ENCODE data around the gene MACROD2. TPM values are rescaled to one million over a fixed set of nuclear protein-coding genes. Genes with fewer than 3 reads are reported as not detected.

MACROD2 gene
- total and polyA plus RNA-seq, 11 donors: 0.54 to 5.4 (median 2.4) TPM

- no peak overlapping the region for H3K27ac ChIP-seq
- no peak for DNase-seq
- intact Hi-C loops (cut with DNase I): no loop called here
- no peaks in the 10 kb centered on the region for H3K9me3 ChIP-seq
- H3K27me3 ChIP-seq: no peaks in the 10 kb centered on the region
- 82 to 90% (median 88%) methylated on average over 3 of the region's 3 CpGs for WGBS, 4 donors
- ATAC-seq: no peak
- H3K36me3 ChIP-seq: no peaks in the 10 kb centered on the region
- no peaks in the 10 kb centered on the region for H3K4me1 ChIP-seq
- no peak overlapping the region for H3K4me3 ChIP-seq
- TF ChIP-seq POLR2A (IDR thresholded peaks at IDR 0.05) (no peak), CTCF (IDR thresholded peaks at IDR 0.05) (no peak)
These were observed 69.0 kb downstream of the MACROD2 start for GRCh38 chr20:14064333-14064732.

- WGBS, 4 donors: 89 to 91% (median 90%) methylated on average over 5 of the region's 5 CpGs
These were observed 69.6 kb downstream of the MACROD2 start for GRCh38 chr20:14064921-14065320.

GRCh38 chr20:14065774-14066173 is 70.5 kb downstream of the MACROD2 start:
- Histone ChIP-seq H3K4me1 (no peaks in the 10 kb centered on the region), H3K27ac (no peak overlapping the region), H3K4me3 (no peak overlapping the region), H3K9me3 (no peaks in the 10 kb centered on the region), H3K27me3 (no peaks in the 10 kb centered on the region), H3K36me3 (no peaks in the 10 kb centered on the region)
- DNase-seq (no peak), ATAC-seq (no peak)
- TF ChIP-seq CTCF (IDR thresholded peaks at IDR 0.05) (no peak), POLR2A (IDR thresholded peaks at IDR 0.05) (no peak)
- intact Hi-C loops (cut with DNase I): no loop called here
- WGBS, 4 donors: 82 to 91% (median 87%) methylated on average over 3 of the region's 3 CpGs

More at GRCh38 chr20:14064921-14065320, 69.6 kb downstream of the MACROD2 start:
- no peak for ATAC-seq
- no peaks in the 10 kb centered on the region for H3K4me1 ChIP-seq
- DNase-seq: no peak
- H3K9me3 ChIP-seq: no peaks in the 10 kb centered on the region
- intact Hi-C loops (cut with DNase I): no loop called here
- H3K27me3 ChIP-seq: no peaks in the 10 kb centered on the region
- H3K4me3 ChIP-seq: no peak overlapping the region
- H3K36me3 ChIP-seq: no peaks in the 10 kb centered on the region
- TF ChIP-seq POLR2A (IDR thresholded peaks at IDR 0.05) (no peak), CTCF (IDR thresholded peaks at IDR 0.05) (no peak)
- no peak overlapping the region for H3K27ac ChIP-seq

GRCh38 chr20:14067603-14068002 is 72.3 kb downstream of the MACROD2 start:
- H3K27ac ChIP-seq: no peak overlapping the region
- H3K4me1 ChIP-seq: no peaks in the 10 kb centered on the region
- no peak for TF ChIP-seq CTCF (IDR thresholded peaks at IDR 0.05)
- no peak for TF ChIP-seq POLR2A (IDR thresholded peaks at IDR 0.05)
- DNase-seq (no peak), ATAC-seq (no peak)
- no peaks in the 10 kb centered on the region for H3K27me3 ChIP-seq
- intact Hi-C loops (cut with DNase I): no loop called here
- no peak overlapping the region for H3K4me3 ChIP-seq
- H3K36me3 ChIP-seq: no peaks in the 10 kb centered on the region
- no peaks in the 10 kb centered on the region for H3K9me3 ChIP-seq
